IMR-90 (cell line): Measurements from ENCODE around the gene CACNG6.

Experiments used
- CEBPB ChIP-seq: IDR thresholded peaks from 2 replicates; pipeline ENCODE4 v1.6.1; 2012; ENCODE audit warnings: low read depth, low read length, improper control_type of control experiment
- MAFK ChIP-seq: IDR thresholded peaks from 2 replicates; pipeline ENCODE4 v1.6.1; 2012; ENCODE audit warnings: low read depth, low read length, improper control_type of control experiment
- MXI1 ChIP-seq: IDR thresholded peaks from 2 replicates; pipeline ENCODE4 v1.6.1; 2012; ENCODE audit warnings: low read depth, mild to moderate bottlenecking, low read length, moderate library complexity, borderline replicate concordance
- POLR2A ChIP-seq: IDR thresholded peaks from 2 replicates; pipeline ENCODE4 v1.6.1; 2012; ENCODE audit warnings: mild to moderate bottlenecking, low read depth, low read length
- RAD21 ChIP-seq: IDR thresholded peaks from 2 replicates; pipeline ENCODE4 v1.6.1; 2012; ENCODE audit warnings: low read length, improper control_type of control experiment
- RFX5 ChIP-seq: IDR thresholded peaks from 2 replicates; pipeline ENCODE4 v1.8.0; 2012; ENCODE audit warnings: low read depth, mild to moderate bottlenecking, low read length, moderate library complexity
- SMC3 ChIP-seq: fragments of 150-350 bp; IDR thresholded peaks from 2 replicates; pipeline ENCODE4 v1.6.1; 2016; ENCODE audit warnings: low read depth, mild to moderate bottlenecking, antibody characterized with exemption, low read length, moderate library complexity
- TF ChIP-seq, protein P1 (sequence below): conservative IDR thresholded peaks from 2 replicates; pipeline ENCODE4 v1.5.1; 2012; ENCODE audit warnings: mild to moderate bottlenecking, low read depth, low read length, improper control_type of control experiment
- TF ChIP-seq, protein P2 (sequence below): fragments of 150-350 bp; IDR thresholded peaks from 2 replicates; pipeline ENCODE4 v1.6.1; 2016; ENCODE audit warnings: low read depth, mild to moderate bottlenecking, low read length, moderate library complexity, borderline replicate concordance

DNA sequence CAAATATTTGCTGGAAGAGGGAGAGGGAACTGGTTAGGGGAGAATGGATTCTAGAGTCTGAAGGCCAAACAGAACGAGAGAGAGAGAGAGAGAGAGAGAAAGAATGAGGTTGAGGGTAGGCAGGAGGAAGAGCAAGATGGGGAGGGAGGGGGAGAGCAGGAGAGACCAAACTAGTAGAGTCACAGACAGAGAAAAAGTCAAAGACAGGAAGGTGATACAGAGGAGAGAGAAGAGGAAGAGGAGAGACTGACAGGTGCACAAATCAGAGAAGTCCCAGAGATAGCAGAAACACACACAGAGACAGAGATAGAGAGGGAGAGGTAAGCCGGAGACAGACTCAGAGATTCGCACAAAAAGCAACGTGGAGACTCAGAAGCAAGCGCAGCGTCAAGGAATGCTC is 5.6 kb upstream of the CACNG6 start:
- TF ChIP-seq, protein P1, sequence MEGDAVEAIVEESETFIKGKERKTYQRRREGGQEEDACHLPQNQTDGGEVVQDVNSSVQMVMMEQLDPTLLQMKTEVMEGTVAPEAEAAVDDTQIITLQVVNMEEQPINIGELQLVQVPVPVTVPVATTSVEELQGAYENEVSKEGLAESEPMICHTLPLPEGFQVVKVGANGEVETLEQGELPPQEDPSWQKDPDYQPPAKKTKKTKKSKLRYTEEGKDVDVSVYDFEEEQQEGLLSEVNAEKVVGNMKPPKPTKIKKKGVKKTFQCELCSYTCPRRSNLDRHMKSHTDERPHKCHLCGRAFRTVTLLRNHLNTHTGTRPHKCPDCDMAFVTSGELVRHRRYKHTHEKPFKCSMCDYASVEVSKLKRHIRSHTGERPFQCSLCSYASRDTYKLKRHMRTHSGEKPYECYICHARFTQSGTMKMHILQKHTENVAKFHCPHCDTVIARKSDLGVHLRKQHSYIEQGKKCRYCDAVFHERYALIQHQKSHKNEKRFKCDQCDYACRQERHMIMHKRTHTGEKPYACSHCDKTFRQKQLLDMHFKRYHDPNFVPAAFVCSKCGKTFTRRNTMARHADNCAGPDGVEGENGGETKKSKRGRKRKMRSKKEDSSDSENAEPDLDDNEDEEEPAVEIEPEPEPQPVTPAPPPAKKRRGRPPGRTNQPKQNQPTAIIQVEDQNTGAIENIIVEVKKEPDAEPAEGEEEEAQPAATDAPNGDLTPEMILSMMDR = no peak
- TF ChIP-seq POLR2A (no peak), CEBPB (no peak), RAD21 (no peak), MAFK (no peak), MXI1 (no peak), SMC3 (no peak), RFX5 (no peak)
- TF ChIP-seq, protein P2, sequence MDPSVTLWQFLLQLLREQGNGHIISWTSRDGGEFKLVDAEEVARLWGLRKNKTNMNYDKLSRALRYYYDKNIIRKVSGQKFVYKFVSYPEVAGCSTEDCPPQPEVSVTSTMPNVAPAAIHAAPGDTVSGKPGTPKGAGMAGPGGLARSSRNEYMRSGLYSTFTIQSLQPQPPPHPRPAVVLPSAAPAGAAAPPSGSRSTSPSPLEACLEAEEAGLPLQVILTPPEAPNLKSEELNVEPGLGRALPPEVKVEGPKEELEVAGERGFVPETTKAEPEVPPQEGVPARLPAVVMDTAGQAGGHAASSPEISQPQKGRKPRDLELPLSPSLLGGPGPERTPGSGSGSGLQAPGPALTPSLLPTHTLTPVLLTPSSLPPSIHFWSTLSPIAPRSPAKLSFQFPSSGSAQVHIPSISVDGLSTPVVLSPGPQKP = no peak
